ENCODE results near the gene TRIM17. TPM values are rescaled to one million over a fixed set of nuclear protein-coding genes. Genes with fewer than 3 reads are reported as not detected.
A peak's percentile ranks its signal among the peaks of the same experiment; 100 is the strongest.

TRIM17 gene
- total and polyA plus RNA-seq, 9 of the 15 experiments (the other 6 are each of a cell fraction or from before 2014, with no cell fraction given), result not detected

GRCh38 chr1:228392111-228392936 is 24.3 kb downstream of the TRIM17 start (continued):
- TF ChIP-seq SETDB1 (IDR thresholded peaks at IDR 0.05; ENCODE audit: low read length) (no peak), EP300 (IDR thresholded peaks at IDR 0.05; ENCODE audit: low read length) (peak; percentile 36; the same call in 1 of the 2 replicates), REST (IDR thresholded peaks at IDR 0.05; ENCODE audit: borderline replicate concordance) (no peak), REST (CRISPR knock-in tag; IDR thresholded peaks at IDR 0.05; ENCODE audit: low read depth) (0 out of 2 replicates have a peak, but pooled peaks have one; percentile 23), GABPB1 (CRISPR knock-in tag; IDR thresholded peaks at IDR 0.05) (0 out of 2 replicates have a peak, but pooled peaks have one; percentile 21), POLR2AphosphoS2 (IDR thresholded peaks at IDR 0.05; ENCODE audit: low read length) (peak; percentile 72; the same call in 1 of the 2 replicates), ZNF316 (IDR thresholded peaks at IDR 0.05) (0 out of 2 replicates have a peak, but pooled peaks have one; percentile 17), MTA3 (IDR thresholded peaks at IDR 0.05; ENCODE audit: borderline replicate concordance) (0 out of 2 replicates have a peak, but pooled peaks have one; percentile 49), SMARCE1 (IDR thresholded peaks at IDR 0.05) (peak; percentile 32; the same call in 1 of the 2 replicates), RBM25 (IDR thresholded peaks at IDR 0.05; ENCODE audit: low read depth, low read length, severe bottlenecking) (no peak), ETV5 (CRISPR knock-in tag; IDR thresholded peaks at IDR 0.05; ENCODE audit: low read depth) (peak; percentile 84), U2AF1 (optimal IDR thresholded peaks at IDR 0.05; ENCODE audit: low read depth, low read length) (no peak), ZBTB17 (CRISPR knock-in tag; IDR thresholded peaks at IDR 0.05) (no peak), TCF7 (IDR thresholded peaks at IDR 0.05; ENCODE audit: borderline replicate concordance) (no peak), KDM1A (IDR thresholded peaks at IDR 0.05) (no peak)

Measured in K562 (cell line).